Activated naive CD4-positive, alpha-beta T cell treated with anti-CD3 and anti-CD28 coated beads for 36 hours (primary cell): Measurements from ENCODE around the gene ZNF519. TPM values are rescaled to one million over a fixed set of nuclear protein-coding genes. Genes with fewer than 3 reads are reported as not detected.
"Not testable (repeated sequence)": the region's sequence is repeated elsewhere in the genome, so short reads cannot be mapped to it uniquely, and the experiment has no call there.

Experiments used
- CTCF ChIA-PET: fragments of 350-600 bp; sonication (Branson Sonifier 250); formaldehyde crosslinking; loops from one replicate; lab custom pipeline; 2021; ENCODE audit warnings: antibody characterized with exemption; lab: Charles Lee
- DNase-seq: peaks from one replicate; pipeline ENCODE4 v3.0.0-alpha.2; 2020
- H3K27ac Mint-ChIP-seq: one replicate; pipeline ENCODE4 v1.8.0; 2021; ENCODE audit warnings: mild to moderate bottlenecking, mixed read lengths
- H3K27me3 Mint-ChIP-seq: one replicate; pipeline ENCODE4 v1.8.0; 2021; ENCODE audit warnings: low read depth, mixed read lengths
- H3K36me3 Mint-ChIP-seq: one replicate; pipeline ENCODE4 v1.8.0; 2021; ENCODE audit warnings: low read depth, mixed read lengths
- H3K4me1 Mint-ChIP-seq: one replicate; pipeline ENCODE4 v1.8.0; 2021; ENCODE audit warnings: low read depth, mixed read lengths
- H3K4me3 Mint-ChIP-seq: one replicate; pipeline ENCODE4 v1.8.0; 2021; ENCODE audit warnings: mild to moderate bottlenecking, moderate library complexity, mixed read lengths
- H3K9me3 Mint-ChIP-seq: one replicate; pipeline ENCODE4 v1.8.0; 2021; ENCODE audit warnings: mixed read lengths
- intact Hi-C: fragments of 100-400 bp; cut with micrococcal nuclease; formaldehyde crosslinking; loops from one replicate; pipeline ENCODE4 v1.15.1; 2023
- total RNA-seq, 2 experiments: library from RNA; stranded (reverse); gene quantifications; one replicate each; pipeline ENCODE4 v1.2.3, GENCODE V29; 2021

ZNF519 gene
- total RNA-seq, 2 experiments from 2014 or later, result 13.3 to 13.9 TPM

- H3K27ac Mint-ChIP-seq, DNase-seq, CTCF ChIA-PET, H3K9me3 Mint-ChIP-seq, H3K4me3 Mint-ChIP-seq, H3K36me3 Mint-ChIP-seq, H3K4me1 Mint-ChIP-seq, H3K27me3 Mint-ChIP-seq: not testable (repeated sequence)
- intact Hi-C loops, result loop anchor here (10.0 kb wide), 2 partner anchors 243 to 347 kb away; partner anchors contain the start of gene MC5R
These were observed 39.3 kb upstream of the ZNF519 start for GRCh38 chr18:14171301-14172141.

GRCh38 chr18:14170367-14171036 is 38.3 kb upstream of the ZNF519 start:
- H3K36me3 Mint-ChIP-seq, H3K4me3 Mint-ChIP-seq, H3K27me3 Mint-ChIP-seq, CTCF ChIA-PET, H3K4me1 Mint-ChIP-seq, DNase-seq, H3K27ac Mint-ChIP-seq, H3K9me3 Mint-ChIP-seq: not testable (repeated sequence)
- intact Hi-C loops, result loop anchor here (10.0 kb wide), 2 partner anchors 244 to 346 kb away; partner anchors contain the start of gene MC5R

GRCh38 chr18:14162915-14163314 is 30.7 kb upstream of the ZNF519 start:
- H3K36me3 Mint-ChIP-seq, H3K27me3 Mint-ChIP-seq, H3K4me3 Mint-ChIP-seq, DNase-seq, H3K27ac Mint-ChIP-seq, H3K9me3 Mint-ChIP-seq, CTCF ChIA-PET, intact Hi-C loops, H3K4me1 Mint-ChIP-seq: not testable (repeated sequence)

GRCh38 chr18:14151564-14152113 is 19.4 kb upstream of the ZNF519 start:
- CTCF ChIA-PET, H3K27ac Mint-ChIP-seq, H3K4me3 Mint-ChIP-seq, DNase-seq, H3K9me3 Mint-ChIP-seq, intact Hi-C loops, H3K36me3 Mint-ChIP-seq, H3K4me1 Mint-ChIP-seq, H3K27me3 Mint-ChIP-seq: not testable (repeated sequence)

GRCh38 chr18:14150766-14151165 is 18.5 kb upstream of the ZNF519 start:
- H3K27me3 Mint-ChIP-seq, H3K4me1 Mint-ChIP-seq, H3K27ac Mint-ChIP-seq, H3K4me3 Mint-ChIP-seq, H3K9me3 Mint-ChIP-seq, intact Hi-C loops, DNase-seq, H3K36me3 Mint-ChIP-seq, CTCF ChIA-PET: not testable (repeated sequence)

- H3K27me3 Mint-ChIP-seq, H3K27ac Mint-ChIP-seq, H3K9me3 Mint-ChIP-seq, H3K4me1 Mint-ChIP-seq, H3K36me3 Mint-ChIP-seq, DNase-seq, H3K4me3 Mint-ChIP-seq, intact Hi-C loops, CTCF ChIA-PET: not testable (repeated sequence)
These were observed 17.7 kb upstream of the ZNF519 start for GRCh38 chr18:14149916-14150420.

GRCh38 chr18:14149121-14149850 is 17.1 kb upstream of the ZNF519 start:
- DNase-seq, H3K27me3 Mint-ChIP-seq, H3K9me3 Mint-ChIP-seq, H3K36me3 Mint-ChIP-seq, CTCF ChIA-PET, H3K4me1 Mint-ChIP-seq, intact Hi-C loops, H3K4me3 Mint-ChIP-seq, H3K27ac Mint-ChIP-seq: not testable (repeated sequence)

GRCh38 chr18:14147935-14148865 is 16.0 kb upstream of the ZNF519 start:
- H3K4me3 Mint-ChIP-seq, H3K4me1 Mint-ChIP-seq, H3K27ac Mint-ChIP-seq, H3K9me3 Mint-ChIP-seq, intact Hi-C loops, CTCF ChIA-PET, H3K27me3 Mint-ChIP-seq, H3K36me3 Mint-ChIP-seq, DNase-seq: not testable (repeated sequence)

GRCh38 chr18:14146771-14147170 is 14.5 kb upstream of the ZNF519 start:
- H3K9me3 Mint-ChIP-seq, H3K27ac Mint-ChIP-seq, H3K4me3 Mint-ChIP-seq, CTCF ChIA-PET, intact Hi-C loops, H3K4me1 Mint-ChIP-seq, H3K36me3 Mint-ChIP-seq, H3K27me3 Mint-ChIP-seq, DNase-seq: not testable (repeated sequence)

- H3K4me1 Mint-ChIP-seq, H3K4me3 Mint-ChIP-seq, CTCF ChIA-PET, intact Hi-C loops, DNase-seq, H3K27ac Mint-ChIP-seq, H3K9me3 Mint-ChIP-seq, H3K27me3 Mint-ChIP-seq, H3K36me3 Mint-ChIP-seq: not testable (repeated sequence)
These were observed 13.5 kb upstream of the ZNF519 start for GRCh38 chr18:14145581-14146338.

- H3K27me3 Mint-ChIP-seq, H3K9me3 Mint-ChIP-seq, intact Hi-C loops, H3K36me3 Mint-ChIP-seq, CTCF ChIA-PET, H3K4me1 Mint-ChIP-seq, H3K4me3 Mint-ChIP-seq, DNase-seq, H3K27ac Mint-ChIP-seq: not testable (repeated sequence)
These were observed 12.8 kb upstream of the ZNF519 start for GRCh38 chr18:14145021-14145420.
